HEK293T (cell line): Measurements from ENCODE around the gene AGPAT4.

Experiments
- CTCF ChIA-PET: fragments of 350-600 bp; formaldehyde crosslinking; extraction: SDS; loops from one replicate; lab custom pipeline; 2021; ENCODE audit warnings: antibody characterized with exemption, inconsistent platforms; lab: Yijun Ruan, JAX
- POLR2A ChIA-PET: fragments of 350-600 bp; formaldehyde crosslinking; extraction: SDS; loops from one replicate; lab custom pipeline; 2020; ENCODE audit warnings: antibody characterized with exemption, inconsistent platforms; lab: Yijun Ruan, JAX
- DNase-seq: peaks from one replicate; pipeline ENCODE4 v3.0.0; 2012; ENCODE audit warnings: mixed read lengths; ENCODE audit errors: extremely low spot score
- ARNT ChIP-seq: fragments of 450-650 bp; IDR thresholded peaks from 2 replicates; pipeline ENCODE4 v1.6.1; 2017; ENCODE audit warnings: mild to moderate bottlenecking
- BHLHE40 ChIP-seq: fragments of 450-650 bp; IDR thresholded peaks from 2 replicates; pipeline ENCODE4 v1.6.1; 2016; ENCODE audit warnings: mild to moderate bottlenecking, moderate library complexity, borderline replicate concordance
- CTBP1 ChIP-seq: fragments of 450-650 bp; IDR thresholded peaks from 2 replicates; pipeline ENCODE4 v1.6.1; 2016; ENCODE audit warnings: borderline replicate concordance
- ELF4 ChIP-seq: fragments of 450-650 bp; IDR thresholded peaks from 2 replicates; pipeline ENCODE4 v1.6.1; 2017; ENCODE audit warnings: antibody characterized with exemption
- FOXA1 ChIP-seq: fragments of 450-650 bp; IDR thresholded peaks from 2 replicates; pipeline ENCODE4 v1.6.1; 2016; ENCODE audit warnings: mild to moderate bottlenecking
- FOXK2 ChIP-seq: fragments of 450-650 bp; IDR thresholded peaks from 2 replicates; pipeline ENCODE4 v1.6.1; 2016; ENCODE audit warnings: mild to moderate bottlenecking
- FOXM1 ChIP-seq: fragments of 450-650 bp; IDR thresholded peaks from 2 replicates; pipeline ENCODE4 v1.6.1; 2017; ENCODE audit warnings: mild to moderate bottlenecking, borderline replicate concordance
- HDGF ChIP-seq: fragments of 450-650 bp; IDR thresholded peaks from 2 replicates; pipeline ENCODE4 v1.6.1; 2017; ENCODE audit warnings: antibody characterized with exemption, borderline replicate concordance
- L3MBTL2 ChIP-seq: fragments of 450-650 bp; conservative IDR thresholded peaks from 2 replicates; pipeline ENCODE4 v1.6.1; 2016; ENCODE audit warnings: mild to moderate bottlenecking
- LEF1 ChIP-seq: fragments of 450-650 bp; IDR thresholded peaks from 2 replicates; pipeline ENCODE4 v1.6.1; 2017; ENCODE audit warnings: mild to moderate bottlenecking, borderline replicate concordance
- NFRKB ChIP-seq: fragments of 450-650 bp; IDR thresholded peaks from 2 replicates; pipeline ENCODE4 v1.6.1; 2016; ENCODE audit warnings: mild to moderate bottlenecking, moderate library complexity
- SP1 ChIP-seq: fragments of 450-650 bp; IDR thresholded peaks from 2 replicates; pipeline ENCODE4 v1.6.1; 2017
- SUZ12 ChIP-seq: fragments of 450-650 bp; IDR thresholded peaks from 2 replicates; pipeline ENCODE4 v1.6.1; 2016; ENCODE audit warnings: mild to moderate bottlenecking
- TARDBP ChIP-seq: fragments of 450-650 bp; IDR thresholded peaks from 2 replicates; pipeline ENCODE4 v1.6.1; 2016
- ZNF384 ChIP-seq: fragments of 450-650 bp; IDR thresholded peaks from 2 replicates; pipeline ENCODE4 v1.6.1; 2016
- TF ChIP-seq, protein P1 (sequence below): fragments of 450-650 bp; IDR thresholded peaks from 2 replicates; pipeline ENCODE4 v1.6.1; 2016

Gene AGPAT4

DNA sequence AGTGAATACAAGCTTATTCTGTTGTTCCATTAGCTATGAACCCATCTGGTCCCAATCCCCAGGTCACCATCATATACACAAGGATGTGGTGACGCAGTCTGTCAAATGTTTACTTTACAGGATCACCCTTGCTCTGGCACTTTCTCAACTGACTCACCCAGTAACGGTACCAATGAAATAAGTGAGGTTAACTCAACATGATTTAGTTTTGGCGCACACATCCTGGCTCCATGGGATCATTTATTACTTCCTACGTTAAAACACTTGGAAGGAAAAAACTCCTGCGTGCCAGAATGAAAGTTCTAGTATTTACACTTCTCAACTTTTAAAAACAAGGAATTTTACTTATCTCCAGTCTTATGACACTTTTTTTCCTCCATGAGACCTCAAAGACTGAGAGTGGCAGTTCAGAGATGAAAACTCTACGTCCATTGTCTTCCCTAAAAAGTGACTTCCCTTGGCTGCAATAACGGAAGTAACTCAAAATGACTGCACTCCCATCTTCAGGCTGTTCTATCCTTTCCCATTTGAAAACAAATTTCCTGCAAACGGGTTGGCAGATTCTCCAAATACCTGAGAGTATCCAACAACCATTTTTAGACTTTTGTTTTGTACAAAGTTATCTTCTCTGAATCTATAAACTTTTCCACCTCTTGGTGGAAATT lies 15.9 kb downstream of the AGPAT4 start:
- CTCF ChIA-PET, result interaction anchor here (0.6 kb wide), 1 partner anchor 328 kb away, joined by 3 read pairs; no protein-coding TSS in a partner anchor
- TF ChIP-seq ARNT, result no peak
- no peak for TF ChIP-seq LEF1
- no peak for TF ChIP-seq L3MBTL2
- TF ChIP-seq, protein P1, sequence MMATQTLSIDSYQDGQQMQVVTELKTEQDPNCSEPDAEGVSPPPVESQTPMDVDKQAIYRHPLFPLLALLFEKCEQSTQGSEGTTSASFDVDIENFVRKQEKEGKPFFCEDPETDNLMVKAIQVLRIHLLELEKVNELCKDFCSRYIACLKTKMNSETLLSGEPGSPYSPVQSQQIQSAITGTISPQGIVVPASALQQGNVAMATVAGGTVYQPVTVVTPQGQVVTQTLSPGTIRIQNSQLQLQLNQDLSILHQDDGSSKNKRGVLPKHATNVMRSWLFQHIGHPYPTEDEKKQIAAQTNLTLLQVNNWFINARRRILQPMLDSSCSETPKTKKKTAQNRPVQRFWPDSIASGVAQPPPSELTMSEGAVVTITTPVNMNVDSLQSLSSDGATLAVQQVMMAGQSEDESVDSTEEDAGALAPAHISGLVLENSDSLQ, result no peak
- no peak for TF ChIP-seq HDGF
- no peak for TF ChIP-seq ELF4
- no peak for TF ChIP-seq SUZ12
- TF ChIP-seq NFRKB, result no peak
- no peak for TF ChIP-seq FOXM1
- no peak for TF ChIP-seq SP1
- TF ChIP-seq ZNF384, result no peak
- no peak for TF ChIP-seq BHLHE40
- TF ChIP-seq FOXA1, result no peak
- no peak for TF ChIP-seq CTBP1
- no peak for TF ChIP-seq FOXK2
- no peak for TF ChIP-seq TARDBP
- POLR2A ChIA-PET, result no interaction called here
- DNase-seq, result no peak

DNA sequence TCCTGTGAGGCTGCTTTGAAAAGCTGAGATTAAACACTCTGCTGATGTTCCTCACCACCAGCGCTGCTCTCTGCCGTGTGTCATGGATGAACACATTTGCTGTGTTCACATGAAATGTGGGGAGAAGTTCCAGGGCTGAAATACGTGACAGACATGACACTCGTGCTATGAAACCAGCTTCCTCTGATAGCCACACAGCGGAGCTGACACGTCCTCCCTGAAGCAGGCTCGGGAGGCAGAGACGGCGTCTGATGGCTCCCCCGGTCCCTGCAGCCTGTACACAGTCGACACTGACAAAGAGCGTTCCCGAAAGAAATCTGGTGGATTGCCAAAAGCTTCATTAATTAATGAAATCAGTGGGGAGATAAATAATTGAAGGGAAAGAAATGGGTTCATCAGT lies 17.5 kb downstream of the AGPAT4 start:
- no peak for DNase-seq
- ChIA-PET POLR2A (no interaction called here), CTCF (interaction anchor here (0.7 kb wide), 1 partner anchor 14 kb away, joined by 3 read pairs; no protein-coding TSS in a partner anchor)
- TF ChIP-seq SP1, result no peak
- no peak for TF ChIP-seq HDGF
- TF ChIP-seq NFRKB, result no peak
- TF ChIP-seq FOXM1, result no peak
- TF ChIP-seq, protein P1, result no peak
- TF ChIP-seq ARNT, result no peak
- no peak for TF ChIP-seq BHLHE40
- TF ChIP-seq L3MBTL2, result no peak
- no peak for TF ChIP-seq FOXK2
- TF ChIP-seq FOXA1, result no peak
- no peak for TF ChIP-seq TARDBP
- no peak for TF ChIP-seq CTBP1
- no peak for TF ChIP-seq ELF4
- TF ChIP-seq LEF1, result no peak
- TF ChIP-seq ZNF384, result no peak
- TF ChIP-seq SUZ12, result no peak

DNA sequence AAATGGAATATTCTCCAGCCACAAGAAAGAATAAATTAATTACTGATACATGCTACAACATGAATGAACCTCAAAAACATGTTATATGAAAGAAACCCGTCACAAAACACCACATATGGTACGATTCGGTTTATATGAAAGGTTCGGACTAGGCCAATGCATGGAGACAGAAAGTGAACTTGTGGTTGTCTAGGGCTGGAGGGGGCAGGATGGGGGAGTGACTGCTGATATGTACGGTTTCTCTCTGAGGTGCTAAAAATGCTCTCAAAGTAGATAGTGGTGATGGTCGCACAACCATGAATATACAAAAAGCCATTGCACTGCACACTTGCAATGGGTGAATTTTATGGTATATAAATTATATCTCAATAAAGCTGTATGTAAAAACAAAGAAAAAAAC lies 18.3 kb downstream of the AGPAT4 start:
- DNase-seq, result no peak
- ChIA-PET CTCF (no interaction called here), POLR2A (no interaction called here)
- no peak for TF ChIP-seq NFRKB
- TF ChIP-seq ZNF384, result no peak
- TF ChIP-seq FOXM1, result no peak
- TF ChIP-seq HDGF, result no peak
- TF ChIP-seq SP1, result no peak
- no peak for TF ChIP-seq LEF1
- TF ChIP-seq FOXK2, result no peak
- TF ChIP-seq, protein P1, result no peak
- no peak for TF ChIP-seq SUZ12
- no peak for TF ChIP-seq TARDBP
- no peak for TF ChIP-seq ARNT
- TF ChIP-seq ELF4, result no peak
- TF ChIP-seq L3MBTL2, result no peak
- TF ChIP-seq BHLHE40, result no peak
- TF ChIP-seq FOXA1, result no peak
- no peak for TF ChIP-seq CTBP1

DNA sequence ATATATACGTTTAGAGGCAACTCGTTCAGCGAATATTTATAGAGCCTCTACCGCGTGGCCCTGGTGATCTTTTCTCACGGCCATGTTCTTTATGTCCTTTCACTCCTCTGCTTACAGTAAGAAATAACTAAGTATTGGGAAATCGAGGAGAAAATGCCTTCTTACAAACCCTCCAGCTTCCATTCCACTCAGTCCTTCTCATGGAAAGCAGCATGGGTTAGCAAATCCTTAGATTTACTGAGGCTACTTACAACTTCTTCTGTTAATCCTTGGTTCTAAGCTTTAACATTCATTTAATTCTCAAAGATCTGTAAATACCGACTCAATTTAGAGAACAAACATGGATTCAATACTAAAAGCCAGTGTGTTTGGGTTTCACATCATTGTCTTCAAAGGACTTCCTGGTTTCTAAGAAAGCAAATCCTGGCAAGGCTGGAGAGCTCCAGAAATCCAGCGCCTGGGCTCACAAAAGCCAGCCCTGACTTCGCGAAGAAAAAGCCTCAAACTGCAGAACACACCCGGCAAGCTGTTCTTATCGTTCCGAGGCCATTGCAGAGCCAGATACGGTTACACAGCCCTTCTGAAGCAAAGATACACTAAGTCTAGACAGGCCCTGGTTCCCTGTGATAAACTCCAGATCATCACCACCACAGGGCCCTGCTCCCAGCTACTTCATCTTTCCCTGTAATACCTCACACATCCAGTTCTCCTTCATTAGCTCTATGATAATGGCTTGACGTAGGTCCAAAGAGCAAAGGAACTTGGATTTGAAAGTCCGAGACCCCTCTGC lies 19.2 kb downstream of the AGPAT4 start:
- DNase-seq, result no peak
- ChIA-PET CTCF (interaction anchor here (0.7 kb wide), 1 partner anchor 89 kb away, joined by 3 read pairs; no protein-coding TSS in a partner anchor), POLR2A (no interaction called here)
- TF ChIP-seq FOXM1, result no peak
- TF ChIP-seq CTBP1, result no peak
- TF ChIP-seq, protein P1, result no peak

- DNase-seq, result no peak
- TF ChIP-seq SP1, result no peak
- TF ChIP-seq TARDBP, result no peak
- TF ChIP-seq NFRKB, result no peak
- TF ChIP-seq ARNT, result no peak
- no peak for TF ChIP-seq FOXK2
- TF ChIP-seq CTBP1, result no peak
- no peak for TF ChIP-seq HDGF
- TF ChIP-seq FOXA1, result no peak
- no peak for TF ChIP-seq FOXM1
- no peak for TF ChIP-seq ZNF384
- TF ChIP-seq LEF1, result no peak
- no peak for TF ChIP-seq L3MBTL2
- TF ChIP-seq BHLHE40, result no peak
- TF ChIP-seq, protein P1, result no peak
- TF ChIP-seq SUZ12, result no peak
- TF ChIP-seq ELF4, result no peak
- ChIA-PET POLR2A (no interaction called here), CTCF (interaction anchor here (0.7 kb wide), 1 partner anchor 89 kb away, joined by 3 read pairs; no protein-coding TSS in a partner anchor)
Observed at GRCh38 chr6:161254126-161254463, 19.8 kb downstream of the AGPAT4 start.
